SIG-M5 treated with dmso at 0.1 percent for 504 hours (cell line): ENCODE data around the gene IL16.
A peak's percentile ranks its signal among the peaks of the same experiment; 100 is the strongest.

ENCODE experiments used
- DNase-seq: peaks from one replicate; lab custom pipeline; 2025; ENCODE audit not compliant: unreplicated experiment; lab: John Stamatoyannopoulos, UW

Gene IL16

DNA sequence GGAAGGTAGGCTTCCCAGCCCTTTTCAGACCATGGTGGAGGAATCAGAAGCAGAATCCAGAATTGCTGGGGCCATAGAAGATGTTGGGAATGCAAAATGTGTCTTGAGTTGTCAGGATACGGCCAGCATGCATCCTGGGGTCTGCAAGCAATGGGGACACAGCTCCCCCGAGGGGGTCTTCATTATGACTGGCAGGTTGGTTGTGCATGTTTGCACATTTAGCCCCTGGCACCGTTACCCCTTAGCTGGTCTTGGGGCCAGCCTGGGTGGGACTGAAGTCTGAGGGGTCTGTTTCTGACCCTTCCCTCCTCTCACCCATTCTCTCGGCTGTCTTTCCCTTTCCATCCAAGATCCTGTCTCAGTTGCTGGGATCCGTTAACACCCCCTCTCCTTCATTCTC lies 76.5 kb downstream of the IL16 start:
- no peak for DNase-seq

DNA sequence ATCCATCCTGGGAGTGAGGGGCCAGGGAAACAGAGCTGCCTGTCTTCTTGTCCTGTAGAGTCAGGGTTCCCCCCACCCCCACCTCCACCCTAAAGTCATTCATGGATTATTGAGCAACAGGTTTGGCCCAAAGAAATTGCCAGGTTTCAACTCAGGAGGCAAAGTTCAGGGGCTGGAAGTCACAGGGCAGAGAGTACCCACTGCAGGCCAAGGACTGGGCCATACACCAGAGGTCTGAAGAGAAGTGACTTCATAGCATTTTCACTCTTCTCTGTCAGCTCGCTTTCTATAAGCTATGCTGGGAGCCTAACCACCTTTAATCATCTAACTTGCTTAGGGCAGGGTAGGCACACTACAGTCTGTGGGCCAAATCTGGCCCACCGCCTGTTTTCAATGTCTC lies 77.2 kb downstream of the IL16 start:
- DNase-seq, result no peak

DNA sequence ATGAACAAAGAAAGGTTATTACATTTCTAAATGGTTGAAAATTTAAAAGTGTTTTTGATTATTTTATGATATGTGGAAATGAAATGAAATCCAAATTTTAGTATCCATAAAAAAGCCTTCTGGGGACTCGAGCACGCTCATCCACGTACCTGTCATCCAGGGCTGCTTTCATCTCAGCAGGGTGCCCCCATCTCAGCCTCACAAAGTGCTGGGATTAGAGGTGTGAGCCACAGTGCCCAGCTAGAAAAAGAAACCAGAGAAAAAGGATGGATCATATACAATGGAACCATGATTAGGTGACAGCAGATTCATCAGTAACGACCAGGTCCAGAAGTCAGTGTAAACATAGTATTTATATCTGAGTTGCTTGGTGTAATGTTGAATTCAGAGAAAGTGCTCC lies 77.6 kb downstream of the IL16 start:
- no peak for DNase-seq

DNA sequence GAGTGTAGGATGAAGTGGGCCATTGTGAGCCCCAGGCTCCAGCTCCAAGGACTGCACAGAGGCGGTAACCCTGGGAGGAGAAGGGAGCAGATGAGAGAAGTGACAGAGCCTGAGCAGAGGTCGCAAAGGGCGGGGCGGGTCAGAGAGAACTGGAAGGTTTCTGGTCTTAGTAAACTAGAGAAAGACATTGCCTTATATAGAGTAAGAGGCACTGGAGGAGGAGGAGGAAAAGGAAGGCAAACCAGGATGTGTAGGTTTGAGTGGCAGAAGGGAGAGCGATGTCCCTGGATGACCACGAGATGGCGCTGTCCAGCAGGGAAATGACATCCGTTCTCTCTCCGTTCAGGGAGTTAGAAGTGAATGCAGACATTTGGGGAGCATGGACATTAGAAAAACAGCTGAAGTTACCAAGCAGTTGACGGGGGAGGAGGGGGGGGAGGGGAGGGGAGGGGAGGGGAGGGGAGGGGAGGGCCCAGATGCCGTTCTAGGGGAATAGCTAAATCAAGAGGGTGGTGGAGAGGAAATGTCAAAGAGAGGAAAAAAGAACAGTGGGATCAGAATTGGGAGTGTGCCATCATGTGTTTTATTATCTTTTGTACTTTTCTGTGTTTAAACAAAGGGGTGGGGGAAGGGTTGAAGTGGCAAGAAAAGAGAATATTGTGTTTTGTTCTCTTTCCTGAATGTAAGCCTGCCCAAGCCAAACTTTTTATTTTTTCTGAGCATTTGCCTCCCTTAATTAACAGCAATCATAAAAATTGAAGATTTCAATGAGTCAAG lies 78.4 kb downstream of the IL16 start:
- DNase-seq, result peak; percentile 84

DNA sequence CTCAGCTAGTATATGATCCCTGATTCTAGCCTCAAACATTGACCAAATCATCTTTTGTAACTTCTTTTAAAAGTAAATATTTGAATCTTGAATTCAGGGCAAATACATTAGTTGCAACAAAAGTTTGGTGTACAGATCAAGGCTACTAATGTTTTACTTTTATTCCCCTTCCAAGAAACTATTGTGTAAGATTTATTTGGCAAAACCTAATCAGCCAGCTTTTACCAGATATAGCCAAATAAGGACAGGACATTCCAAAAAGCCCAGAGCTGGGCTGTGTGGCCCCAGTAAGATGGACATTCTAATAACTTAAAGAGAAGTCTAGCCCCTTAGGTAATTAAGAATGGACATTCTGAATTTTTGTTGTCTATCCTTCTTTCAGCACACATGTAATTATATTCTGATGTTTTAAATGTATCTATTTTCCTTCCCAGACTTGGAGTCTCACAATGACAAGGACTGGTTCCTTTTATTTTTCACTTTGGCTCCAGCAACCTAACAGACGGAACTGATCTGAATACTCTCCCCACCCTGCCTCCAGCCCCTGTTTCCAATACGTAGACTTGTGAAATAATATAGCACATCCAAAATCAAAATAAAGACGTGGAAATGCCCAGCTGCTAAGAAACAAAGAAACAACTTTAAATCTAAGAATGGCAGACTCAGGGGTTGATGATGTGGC lies 79.2 kb downstream of the IL16 start:
- no peak for DNase-seq

DNA sequence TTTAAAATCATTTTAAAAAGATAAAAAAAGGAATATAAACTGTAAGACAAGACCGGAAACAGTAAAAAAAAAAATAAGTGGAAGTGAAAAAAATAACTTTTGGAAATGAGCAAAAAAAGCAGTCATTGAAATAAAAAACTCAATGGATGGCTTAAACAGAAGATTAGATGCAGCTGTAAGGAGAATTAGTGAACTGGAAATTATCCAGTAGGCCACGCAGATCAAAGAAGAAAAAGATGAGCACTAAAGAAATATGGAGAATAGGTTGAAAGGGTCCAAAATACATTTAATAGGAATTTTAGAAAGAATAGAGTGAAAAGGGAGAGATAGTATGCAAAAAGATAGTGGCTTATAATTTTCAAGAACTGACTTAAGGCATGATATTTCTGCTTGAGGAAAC lies 80.3 kb downstream of the IL16 start:
- no peak for DNase-seq

DNA sequence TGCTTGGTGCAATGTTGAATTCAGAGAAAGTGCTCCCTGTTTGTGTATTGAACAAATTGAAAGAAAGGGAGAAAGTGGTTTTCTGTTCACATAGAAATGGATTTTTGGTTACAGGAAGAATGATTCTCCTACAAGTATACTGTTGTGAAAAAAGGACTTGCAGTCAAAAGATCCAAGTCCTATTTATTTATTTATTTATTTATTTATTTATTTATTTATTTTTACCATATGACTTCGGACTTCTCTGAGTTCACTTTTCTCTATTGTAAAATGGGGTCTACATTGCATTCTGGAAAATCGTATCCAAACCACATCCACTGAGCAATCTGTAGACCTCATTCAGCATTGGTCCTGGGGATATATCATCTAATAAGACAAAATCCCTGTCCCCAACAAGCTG lies 81.2 kb downstream of the IL16 start:
- no peak for DNase-seq

DNA sequence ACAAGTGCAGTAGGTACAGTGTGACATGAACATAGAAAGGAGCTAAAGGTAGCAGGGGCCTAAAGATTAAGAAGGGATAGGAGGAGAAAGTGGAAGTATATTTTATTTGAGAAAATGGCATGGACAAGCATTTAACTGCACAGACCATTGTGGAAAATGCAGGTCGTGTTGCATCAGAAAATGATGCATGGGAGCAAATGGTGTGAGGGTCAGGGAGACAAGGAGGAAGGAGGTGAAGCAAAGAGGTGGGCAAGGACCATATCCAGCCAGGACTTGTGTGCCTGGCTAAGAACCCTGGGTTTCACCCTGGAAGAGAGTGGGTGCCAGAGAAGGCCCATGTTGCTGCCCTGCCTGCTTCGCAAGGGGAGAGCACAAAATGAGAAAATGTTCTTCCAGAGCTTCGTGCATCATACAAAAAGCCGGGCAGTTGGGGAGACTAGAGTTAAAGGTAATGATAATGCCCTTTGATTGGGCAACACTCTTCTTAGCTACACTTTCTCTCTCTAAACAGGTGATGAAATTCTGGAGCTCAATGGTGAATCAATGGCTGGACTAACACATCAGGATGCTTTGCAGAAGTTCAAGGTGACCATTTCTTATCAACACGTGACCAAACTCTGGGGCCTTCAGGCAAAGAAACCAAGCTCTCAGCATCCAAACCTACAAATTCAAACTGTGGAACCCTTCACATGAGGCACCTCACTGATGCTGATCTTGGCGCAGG lies 81.8 kb downstream of the IL16 start:
- DNase-seq, result no peak

DNA sequence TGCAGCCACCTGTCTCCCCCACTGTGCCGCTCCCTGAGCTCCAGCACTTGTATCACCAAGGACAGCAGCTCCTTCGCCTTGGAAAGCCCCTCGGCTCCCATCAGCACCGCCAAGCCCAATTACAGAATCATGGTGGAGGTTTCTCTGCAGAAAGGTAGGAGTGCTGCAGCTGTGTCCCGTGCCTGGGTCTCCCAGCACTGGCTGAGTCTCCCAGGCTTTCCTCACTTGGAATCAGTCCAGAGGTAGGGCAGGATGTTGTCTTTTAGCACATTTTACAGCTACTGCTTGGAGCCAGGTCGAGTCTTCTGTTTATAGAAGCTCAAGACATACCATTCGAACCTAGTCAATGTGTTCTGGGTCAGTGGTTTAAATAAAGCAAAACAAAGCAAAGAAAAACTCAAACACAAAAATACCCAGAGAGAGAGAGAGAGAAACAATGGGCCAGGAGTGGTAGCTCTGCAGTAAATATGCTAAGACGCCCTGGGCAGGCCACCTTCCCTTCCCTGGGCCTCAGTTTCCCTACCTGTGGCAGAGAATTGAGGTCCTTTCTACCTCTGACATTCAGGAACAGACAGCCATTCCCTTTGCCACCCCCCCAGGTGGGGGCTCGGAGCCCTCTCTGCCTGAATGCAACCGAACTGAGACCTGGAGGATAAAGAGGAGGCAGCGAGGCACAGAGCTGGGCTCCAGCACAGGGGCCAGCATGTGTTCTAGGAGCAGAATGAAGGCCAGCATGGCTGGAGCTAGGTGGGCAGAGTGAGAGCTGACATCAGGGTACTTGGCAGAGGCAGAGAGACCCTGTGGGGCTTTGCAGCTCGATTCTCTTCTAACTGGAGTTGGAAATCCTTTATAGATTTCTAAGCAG lies 83.2 kb downstream of the IL16 start:
- no peak for DNase-seq

DNA sequence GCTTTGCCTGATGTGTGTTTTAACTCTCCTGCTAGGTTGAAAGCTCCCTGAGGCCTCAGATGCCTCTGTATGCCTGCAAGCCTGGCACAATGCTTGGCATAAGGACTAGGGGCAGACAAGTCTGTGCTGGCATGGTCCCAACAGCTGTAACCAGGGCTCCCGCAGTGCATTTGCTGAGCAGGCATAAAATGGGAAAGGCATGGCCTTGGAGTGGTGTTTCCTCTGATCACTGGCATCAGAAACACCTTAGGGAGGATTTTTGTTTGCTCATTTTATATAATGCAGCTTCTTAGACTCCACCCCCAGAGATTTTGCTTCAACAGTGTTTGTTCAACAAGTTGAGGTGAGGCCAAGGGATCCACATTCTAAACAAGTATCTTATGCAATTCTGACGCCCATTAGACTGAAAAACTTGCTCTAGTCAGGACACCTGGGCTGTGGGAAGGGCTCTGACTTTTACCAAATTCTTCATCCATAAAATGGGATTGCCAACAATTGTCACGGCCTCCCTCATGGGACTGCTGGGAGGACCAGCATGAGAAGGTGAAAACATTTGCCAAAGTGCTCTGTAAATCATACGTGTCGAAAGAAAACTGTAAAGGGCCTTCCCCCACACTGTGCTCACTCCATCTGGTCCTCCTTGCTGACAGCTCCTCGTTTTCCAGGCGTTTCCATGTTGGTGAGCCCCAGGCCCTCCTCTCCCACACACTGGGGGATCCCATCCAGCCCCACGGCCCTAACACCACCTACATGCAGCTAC lies 84.2 kb downstream of the IL16 start:
- DNase-seq, result no peak

DNA sequence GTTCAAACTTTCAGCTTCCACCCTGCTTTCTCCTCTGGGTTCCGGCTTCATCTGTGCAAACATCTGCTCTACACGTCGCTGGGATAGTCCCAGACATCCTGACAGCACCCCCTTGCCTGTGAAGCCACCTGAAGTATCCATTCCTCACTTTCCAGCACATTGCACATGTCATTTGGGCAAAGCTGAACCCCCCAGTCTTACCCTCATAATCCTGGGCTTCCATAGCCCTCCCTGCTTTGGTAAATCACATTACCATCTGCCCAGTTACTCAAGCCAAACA lies 84.7 kb downstream of the IL16 start:
- DNase-seq, result no peak

DNA sequence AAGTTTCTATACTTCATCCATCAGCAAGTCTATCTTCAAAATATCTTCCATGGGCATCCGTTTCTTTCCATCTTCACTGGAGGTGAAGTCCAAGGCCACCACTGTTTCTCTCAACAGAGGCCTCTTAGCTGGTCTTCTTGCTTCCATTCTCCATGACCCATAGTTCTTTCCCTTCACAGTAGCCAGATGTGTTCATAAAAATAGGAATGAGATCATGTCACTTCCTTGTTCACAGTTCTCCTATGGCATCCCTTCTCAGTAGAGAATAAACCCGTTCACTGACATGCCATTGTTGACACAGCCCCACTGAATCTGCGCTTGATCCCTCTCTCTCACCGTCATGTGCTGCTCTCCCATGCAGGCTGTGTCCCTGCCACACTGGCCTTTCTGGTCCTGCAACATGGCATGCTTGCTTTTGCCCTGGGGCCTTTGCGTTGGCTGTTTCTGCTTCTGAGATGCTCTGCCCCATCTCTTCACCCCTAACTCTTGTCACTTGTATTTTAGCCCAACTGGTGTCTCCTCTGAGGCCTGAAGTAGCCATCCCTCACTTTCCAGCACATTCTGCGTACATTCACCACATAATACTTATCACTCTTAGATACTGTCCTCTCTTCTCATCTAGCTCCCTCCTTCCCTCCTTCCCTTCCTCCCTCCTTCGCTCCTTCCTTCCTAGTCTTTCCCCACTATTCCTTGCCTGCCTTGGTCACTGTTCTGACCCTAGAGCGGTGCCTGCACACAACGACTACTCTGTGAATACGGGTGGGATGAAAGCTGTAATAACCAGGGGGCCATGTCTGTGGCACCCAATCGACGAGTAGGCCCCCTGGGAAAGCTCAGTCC lies 85.3 kb downstream of the IL16 start:
- DNase-seq, result peak; percentile 39

DNA sequence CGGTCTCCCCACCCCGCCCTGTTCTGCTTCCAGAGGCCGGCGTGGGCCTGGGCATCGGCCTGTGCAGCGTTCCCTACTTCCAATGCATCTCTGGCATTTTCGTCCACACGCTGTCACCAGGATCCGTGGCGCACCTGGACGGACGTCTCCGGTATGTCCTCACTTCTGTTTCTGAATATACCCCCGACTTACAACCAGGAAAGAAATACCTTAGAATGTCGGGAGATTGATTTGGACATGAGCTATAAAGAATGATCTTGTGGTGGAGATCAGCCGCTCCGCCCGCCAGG lies 85.9 kb downstream of the IL16 start:
- no peak for DNase-seq

DNA sequence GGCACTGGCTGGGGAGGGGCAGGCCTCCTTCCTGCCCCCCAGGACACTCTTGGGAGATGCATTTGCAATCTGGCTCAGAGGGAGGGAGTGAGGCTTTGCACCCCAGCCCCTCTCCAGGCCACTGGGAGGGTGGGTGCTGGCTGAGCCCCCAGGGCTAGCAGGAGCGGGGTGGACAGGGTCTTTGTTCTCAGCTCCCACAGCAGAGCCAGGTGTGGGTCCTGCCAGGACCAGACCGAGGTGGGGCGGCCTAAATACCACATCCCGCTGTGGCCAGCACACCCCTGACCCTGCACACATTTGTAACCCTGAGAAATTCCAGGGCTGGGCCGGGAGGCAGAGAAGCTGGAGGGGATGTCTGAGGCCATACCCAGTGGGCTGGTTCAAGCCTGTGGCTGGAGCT lies 86.2 kb downstream of the IL16 start:
- no peak for DNase-seq

DNA sequence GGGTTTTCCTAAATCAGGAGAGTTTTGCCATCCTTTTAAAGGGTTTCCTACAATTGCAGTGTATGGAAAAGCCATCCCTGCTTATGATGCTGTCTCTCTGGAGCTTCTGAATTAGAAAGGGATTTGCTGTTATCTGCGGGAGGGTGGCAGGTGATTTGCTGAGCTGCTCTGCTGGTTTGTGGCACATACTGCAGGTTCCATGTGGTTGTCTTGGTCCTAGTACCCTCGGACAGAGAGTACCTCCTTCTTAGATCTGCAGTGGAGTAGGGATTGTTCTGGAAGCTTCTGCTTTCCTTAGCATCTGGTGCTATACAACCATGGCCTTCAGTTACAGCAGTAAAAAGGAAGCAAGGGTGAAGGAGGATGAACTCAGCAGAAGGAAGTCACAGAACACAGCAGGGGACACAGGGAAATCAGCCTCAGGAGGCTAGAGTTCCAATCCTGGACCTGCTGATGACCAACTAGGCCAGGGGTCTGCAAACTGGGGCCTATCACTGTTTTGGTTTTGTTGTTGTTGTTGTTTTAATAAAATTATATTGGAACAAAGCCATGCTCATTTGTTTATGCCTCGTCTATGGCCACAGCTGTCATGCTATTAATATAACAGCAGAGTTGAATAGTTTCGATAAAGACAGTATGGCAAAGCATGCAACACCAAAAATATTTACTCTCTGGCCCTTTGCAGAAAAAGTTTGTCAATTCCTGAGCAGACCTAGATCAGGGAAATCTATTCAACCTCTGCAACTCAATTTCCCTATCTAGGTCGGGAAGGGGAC lies 87.8 kb downstream of the IL16 start:
- DNase-seq, result no peak

DNA sequence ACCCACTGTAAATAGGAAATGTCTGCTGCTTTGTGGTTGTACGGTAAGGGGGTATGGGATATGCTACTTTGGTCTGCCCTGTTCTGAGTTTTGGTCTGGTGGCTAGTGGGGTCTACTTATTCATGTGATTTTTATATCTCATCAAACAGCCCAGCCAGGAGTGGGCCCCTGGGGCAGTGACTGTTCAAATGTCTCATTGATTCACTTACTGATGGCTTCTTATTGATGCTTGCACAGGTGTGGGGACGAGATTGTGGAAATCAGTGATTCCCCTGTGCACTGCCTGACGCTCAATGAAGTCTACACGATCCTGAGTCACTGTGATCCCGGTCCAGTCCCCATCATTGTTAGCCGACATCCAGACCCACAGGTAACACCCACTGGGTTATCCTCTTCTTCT lies 88.8 kb downstream of the IL16 start:
- no peak for DNase-seq

DNA sequence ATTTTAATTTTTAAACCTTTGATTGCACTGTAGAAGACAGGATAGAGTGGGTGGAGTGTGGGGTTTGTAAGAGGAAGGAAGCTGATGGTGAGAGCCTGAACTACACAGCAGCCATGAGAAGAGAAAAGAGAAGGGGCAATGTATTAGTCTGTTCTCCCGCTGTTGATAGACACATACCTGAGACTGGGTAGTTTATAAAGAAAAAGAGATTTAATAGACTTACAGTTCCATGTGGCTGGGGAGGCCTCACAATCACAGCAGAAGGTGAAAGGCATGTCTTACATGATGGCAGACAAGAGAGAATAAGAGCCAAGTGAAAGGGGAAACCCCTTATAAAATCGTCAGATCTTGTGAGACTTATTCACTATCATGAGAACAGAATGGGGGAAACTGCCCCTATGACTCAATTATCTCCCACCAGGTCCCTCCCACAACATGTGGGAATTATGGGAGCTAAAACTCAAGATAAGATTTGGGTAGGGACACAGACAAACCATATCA lies 90.0 kb downstream of the IL16 start:
- DNase-seq, result no peak

DNA sequence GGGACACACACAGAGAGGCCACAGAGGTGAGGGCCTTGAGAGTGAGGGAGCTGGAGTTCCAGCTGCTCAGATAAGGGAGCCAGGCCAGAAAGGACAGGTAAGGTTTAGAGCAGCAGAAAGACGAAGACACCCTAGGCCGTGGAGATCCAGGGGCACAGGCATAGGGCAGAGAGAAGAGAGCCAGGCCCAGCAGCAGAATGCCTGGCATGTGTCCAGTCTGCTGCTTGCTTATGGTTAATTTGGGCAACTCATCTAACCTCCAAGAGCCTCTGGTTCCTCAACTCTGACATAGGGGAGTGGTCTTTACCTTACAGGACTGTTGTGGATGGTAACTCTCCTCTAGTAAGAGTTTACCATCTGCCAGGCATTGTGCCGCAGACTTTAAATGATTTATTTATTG lies 91.4 kb downstream of the IL16 start:
- no peak for DNase-seq

DNA sequence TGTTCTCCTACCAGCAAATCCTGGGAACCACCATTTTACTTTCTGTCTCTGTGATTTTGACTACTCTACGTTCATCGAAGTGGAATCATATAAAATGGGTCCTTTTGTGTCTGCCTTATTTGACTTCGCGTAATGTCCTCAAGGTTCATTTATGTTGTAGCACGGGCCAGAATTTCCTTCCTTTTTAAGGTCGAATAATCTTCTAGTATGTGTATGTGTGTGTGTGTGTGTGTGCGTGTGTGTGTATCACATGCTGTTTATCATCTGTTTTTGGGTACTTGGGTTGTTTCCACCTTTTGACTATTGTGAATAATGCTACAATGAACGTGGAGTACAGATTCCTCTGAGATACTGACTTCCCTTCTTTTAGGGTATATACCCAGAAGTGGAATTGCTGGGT lies 91.9 kb downstream of the IL16 start:
- DNase-seq, result no peak
